GM18498 (cell line): Measurements from ENCODE around the gene C11orf58.

ENCODE experiments used
- ATAC-seq: cut with Tn5 transposase; IDR thresholded peaks from one replicate; pipeline ENCODE4 v1.9.1; 2021; ENCODE audit warnings: mild to moderate bottlenecking, moderate library complexity; ENCODE audit not compliant: unreplicated experiment

Gene C11orf58

DNA sequence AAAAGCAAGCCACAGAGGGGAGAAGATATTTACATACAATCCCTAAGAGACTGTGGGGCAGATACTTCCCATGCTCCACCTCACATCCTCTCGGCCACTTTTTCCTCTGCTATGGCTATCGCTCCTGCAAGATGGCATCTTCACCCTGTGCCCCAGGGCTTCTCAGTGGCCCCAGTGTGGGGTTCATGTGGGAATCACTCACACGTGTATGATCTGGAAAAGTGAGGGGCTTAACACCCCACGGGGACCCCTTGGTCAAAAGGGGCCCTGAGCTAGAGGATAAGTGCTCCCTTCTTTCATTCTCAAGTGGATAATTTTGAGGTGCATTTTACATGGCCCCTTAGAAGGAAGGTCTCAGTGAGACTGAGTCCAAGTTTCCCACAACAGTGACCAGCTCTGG, 28.7 kb downstream of the C11orf58 start:
- ATAC-seq = no peak

DNA sequence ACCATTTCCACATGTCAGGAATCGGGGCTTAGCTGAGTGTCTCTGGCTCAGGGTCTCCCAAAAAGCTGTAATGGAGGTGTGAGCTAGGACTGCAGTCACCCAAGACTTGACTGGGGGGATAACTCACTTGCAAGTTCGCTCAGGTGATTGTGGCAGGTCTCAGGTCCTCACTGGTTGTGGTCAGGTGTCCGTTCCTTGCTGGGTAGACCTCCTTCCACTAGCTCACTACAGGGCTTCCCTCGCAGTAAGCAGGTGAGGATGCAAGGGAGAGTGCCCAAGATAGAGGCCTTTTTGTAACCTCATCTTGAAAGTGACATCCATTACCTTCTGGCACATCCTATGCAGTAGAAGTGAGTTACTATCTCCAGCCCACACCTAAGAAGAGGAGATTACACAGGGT, 29.5 kb downstream of the C11orf58 start:
- no peak for ATAC-seq

DNA sequence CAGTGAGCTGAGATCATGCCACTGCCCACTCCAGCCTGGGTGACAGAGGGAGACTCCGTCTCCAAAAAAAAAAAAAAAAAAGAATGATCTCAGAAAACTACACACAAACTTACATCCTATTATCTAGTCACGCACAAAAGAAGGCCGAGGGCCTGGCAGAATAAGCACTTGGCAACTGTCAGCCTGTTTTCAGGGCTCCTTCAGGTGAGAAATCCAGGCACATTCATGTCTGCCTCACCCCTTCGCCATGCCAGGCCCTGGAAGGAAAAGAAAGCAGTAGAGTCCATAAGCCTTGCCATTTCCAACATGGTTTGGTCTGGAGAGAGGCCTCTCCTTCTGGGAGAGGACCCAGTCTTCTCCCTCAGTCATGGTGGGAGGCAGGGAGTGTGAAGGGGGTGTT, 30.9 kb downstream of the C11orf58 start:
- no peak for ATAC-seq

DNA sequence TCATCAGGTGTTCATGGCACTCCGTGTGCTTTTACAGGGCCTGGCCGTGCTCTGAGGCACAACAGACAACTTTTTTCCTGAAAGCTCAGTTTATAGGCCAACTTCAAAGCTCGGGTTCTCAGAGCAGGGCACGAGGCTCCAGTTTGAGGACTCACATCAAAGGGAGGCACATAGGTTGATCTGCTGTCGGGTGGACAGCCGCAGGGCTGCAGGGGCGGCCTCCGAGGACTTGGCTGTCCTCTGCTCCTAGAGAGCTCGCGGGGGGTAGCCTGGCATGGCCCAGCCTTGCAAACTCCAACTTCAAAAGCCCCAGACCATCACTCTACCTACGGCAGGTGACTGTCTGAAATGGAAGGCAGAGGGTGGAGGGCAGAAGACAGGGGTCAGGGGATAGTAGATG, 31.6 kb downstream of the C11orf58 start:
- no peak for ATAC-seq

DNA sequence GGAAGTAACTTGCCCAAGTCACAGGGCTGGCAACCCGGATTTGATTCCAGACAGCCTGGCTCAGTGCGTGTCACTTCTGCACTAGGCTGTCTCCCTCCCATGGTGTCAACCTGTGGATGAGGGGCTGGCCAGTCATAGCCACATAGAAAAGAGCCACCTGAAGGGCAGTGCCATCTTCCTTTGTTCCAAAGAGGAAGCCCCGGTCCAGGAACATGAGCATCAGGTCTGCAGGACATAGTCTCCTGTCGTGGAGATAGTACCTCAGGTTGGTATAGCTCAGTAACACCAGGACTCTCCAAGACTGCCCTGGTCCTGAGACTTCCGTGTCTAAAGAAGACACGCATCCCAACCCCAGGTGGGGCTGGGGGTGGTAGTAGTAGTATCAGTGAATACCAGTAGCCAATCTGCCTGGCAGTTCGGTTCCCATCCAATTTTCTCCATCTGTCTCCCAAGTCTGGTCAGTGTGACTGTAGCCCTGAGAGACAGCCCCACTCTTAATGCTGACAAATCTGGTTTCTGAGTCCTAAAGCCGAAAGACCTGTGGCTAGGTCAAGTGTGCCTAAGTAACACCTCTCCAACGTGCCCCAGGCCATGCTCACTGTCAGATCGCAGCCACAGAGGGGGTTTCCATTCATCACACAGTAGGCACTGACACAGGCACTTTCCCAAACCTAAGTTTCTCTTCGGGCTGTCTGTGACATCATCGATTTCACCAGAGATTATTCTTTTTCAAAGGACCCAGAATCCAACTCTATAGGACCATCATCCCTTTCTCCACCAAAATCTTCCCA, 33.1 kb downstream of the C11orf58 start:
- no peak for ATAC-seq

DNA sequence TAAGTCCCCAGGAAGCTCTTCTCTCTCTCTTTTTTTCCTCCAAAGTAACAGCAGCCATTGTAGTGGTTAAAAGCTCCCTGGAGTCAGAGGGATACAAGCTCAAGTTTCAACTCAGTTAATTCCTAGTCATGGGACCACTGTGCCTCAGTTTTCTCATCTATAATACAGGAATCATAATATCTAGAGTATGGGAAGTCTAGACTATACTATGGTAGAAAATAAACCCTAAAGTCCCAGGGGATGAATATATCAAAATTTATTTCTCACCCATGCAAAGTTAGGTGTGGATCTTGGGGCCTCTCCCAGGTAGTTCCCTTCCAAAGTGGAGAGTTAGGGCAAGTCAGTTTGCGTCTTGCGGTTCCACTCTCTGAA, 33.7 kb downstream of the C11orf58 start:
- no peak for ATAC-seq

DNA sequence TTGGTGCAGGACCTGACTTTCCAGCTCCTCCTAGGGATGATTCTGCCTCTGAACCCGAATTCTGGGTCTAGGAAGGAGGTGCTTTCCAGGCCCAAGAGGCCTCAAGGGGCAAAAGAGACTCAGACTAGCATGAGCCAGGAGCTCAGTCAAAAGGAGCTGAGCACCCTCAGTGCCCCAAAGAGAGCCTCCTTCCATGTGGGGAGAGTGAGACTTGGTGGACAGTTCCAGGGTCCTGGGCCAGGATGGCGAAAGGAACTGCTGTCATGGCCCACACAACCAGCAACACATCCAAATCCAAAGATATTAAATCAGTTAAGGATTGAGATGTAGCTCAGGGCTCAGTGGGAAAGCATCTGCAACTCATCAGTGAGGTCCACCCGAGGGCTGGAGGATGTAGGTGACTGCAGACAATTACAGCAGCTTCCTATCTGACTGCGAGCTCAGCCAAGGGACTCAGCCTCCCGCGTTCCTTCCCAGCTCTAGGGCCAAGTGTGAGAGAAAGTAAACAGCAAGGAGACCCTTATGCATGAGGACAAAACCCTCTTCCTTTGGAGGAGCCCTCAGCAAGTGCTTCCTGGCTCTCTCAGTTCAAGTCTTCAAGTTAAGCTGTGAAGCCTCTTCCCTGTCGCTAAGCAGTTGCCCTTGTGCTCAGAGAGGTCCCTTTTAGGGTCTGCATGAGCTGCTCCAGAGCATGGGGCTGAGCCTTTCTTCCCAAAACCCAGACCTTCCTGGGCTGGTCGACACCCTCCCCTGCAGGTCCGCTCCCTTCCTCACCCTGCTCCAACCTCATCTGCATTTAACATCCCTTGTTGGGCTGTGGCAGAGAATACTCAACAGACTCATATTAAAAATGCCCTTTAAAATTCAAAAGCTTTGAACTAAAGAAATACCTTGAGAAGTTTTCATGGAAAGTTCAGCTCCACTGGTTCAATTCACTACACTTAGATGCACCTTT, 35.8 kb downstream of the C11orf58 start:
- ATAC-seq = no peak

DNA sequence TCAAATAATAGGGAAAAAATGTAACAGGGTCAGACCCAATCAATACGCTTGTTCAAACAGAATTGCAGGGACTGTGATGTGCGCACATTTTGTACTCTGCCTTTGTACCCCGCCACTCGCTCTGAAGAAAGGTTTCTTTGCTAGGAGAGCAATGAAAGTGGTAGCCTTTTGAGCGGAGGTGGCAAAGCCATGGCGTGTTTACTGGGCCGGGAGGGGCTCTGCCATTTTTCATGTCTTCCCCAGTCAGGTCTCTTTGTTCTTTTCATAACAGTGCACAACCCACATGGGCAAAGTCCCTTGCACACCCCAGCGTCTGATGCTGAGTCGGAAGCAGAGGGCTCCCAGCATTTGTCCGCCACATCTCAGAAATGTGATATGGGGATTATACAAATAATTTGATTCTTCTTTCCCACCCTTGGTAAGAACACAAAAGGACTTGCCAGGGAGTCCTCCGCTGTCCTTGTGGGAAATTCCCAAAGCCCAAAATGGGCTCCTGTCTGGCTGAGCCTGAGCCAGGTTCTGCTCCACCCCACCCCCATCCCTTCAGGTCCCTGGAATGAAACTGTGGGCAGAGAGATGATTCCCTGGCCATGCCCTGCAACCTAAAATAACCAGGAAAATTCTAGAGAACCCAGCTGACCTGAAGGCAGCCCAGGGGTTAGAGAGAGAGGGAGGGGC, 36.6 kb downstream of the C11orf58 start:
- ATAC-seq = no peak

DNA sequence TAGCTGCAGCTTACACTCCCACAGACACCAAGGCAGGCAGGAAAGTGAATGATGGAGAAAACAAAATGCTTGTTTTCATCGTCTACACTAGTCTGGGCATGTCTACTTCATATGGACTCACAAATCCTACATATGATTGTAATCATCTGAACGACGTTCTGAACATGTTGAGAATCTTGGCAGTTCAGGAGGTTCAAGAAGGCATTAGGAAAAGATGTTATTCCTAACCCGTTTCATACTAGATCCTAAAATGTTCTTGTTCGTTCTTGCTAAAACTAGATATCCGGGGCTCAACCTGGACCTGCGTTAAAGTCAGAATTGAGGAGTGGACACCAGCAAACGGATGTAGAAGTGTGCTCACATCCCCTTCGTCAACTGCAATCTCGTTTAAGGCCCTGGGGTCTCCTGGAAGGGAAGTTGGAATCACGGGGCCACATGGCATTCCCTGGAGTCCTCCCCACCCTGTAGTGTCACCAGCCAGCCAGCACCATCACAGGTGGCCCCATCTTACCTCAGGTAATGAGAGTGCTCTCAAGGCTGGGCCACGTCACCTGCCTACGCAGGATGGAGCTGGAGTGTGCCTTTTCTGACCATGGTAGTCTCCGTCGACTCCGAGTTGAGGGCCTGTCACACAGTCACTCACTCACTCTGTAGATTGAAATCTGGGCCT, 37.3 kb downstream of the C11orf58 start:
- ATAC-seq = no peak

DNA sequence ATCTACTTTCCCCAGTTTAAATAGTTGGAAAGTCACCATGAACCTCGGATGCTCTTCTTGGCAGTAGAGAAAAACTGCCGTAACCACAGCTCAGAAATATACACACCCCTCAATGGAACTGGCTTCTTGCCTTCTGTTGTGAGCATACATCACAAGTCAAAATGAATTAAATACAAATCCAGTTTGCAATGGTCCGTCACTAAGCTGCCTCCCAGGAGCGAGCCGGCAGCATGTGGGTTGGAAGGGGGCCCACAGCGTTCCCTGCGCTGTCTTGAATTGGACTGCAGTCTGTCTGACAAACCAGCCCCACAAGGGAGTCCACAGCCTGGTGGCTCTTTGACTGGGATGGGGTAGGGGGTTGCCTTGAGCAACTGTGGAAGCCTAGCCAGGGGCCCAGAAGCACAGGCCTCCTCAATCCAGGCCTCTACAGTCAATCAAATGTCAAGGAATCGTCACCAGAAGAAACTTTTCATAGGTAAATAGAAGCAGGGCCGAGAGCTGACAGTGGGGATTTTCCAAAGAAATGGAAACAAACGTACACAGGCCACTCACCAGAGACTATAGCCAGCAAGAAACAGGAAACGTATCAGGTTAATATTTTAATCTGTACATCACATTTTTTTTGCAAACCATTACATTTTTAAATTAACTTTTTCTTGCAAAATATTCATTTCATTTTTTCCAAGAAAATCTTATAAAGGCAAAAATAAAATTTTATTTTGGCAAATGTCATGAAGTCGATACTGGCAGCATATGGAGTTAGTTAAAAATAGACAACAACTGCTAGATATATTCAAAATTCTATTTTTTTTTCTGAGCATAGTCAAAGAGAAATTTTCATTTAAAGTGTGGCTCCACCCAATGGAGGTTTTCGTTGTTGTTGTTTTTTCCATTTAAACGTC, 38.5 kb downstream of the C11orf58 start:
- ATAC-seq = no peak

DNA sequence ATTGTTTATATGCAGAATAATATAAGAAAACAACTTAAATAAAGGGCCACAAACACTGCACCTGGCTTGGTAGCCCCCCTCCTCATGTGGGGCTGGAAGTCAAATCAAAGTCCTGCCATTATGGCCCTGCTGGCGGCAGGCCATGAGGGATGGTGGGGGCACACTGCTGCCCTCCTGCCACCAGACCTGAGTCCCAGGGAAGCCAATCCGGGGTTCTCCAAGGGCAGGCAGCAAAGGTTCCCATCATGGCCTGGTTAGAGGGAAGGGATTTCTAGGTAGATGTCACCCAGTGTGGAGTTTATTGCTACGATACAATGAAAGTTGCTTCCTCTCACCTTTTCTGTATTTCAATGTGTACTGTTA, 39.1 kb downstream of the C11orf58 start:
- ATAC-seq = no peak

DNA sequence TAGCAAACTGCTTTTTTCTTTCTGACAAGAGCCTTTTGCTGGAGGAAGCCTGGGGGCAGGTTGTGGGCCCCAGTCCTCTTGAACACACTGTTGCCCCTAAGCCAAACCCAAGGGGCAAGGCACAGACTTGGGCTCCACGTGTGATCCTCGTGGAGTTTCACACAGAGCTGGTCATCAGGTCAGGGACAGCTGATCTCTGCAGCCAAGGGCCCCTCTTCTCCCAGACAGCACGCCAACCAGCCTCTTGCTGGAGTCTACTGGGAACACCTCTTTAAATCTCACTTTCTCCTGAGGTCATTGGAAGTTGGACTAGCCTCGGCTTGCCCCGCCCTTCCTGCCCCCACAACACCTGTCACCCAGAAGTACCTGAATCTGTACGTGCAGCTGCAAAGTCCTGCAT, 39.8 kb downstream of the C11orf58 start:
- no peak for ATAC-seq

DNA sequence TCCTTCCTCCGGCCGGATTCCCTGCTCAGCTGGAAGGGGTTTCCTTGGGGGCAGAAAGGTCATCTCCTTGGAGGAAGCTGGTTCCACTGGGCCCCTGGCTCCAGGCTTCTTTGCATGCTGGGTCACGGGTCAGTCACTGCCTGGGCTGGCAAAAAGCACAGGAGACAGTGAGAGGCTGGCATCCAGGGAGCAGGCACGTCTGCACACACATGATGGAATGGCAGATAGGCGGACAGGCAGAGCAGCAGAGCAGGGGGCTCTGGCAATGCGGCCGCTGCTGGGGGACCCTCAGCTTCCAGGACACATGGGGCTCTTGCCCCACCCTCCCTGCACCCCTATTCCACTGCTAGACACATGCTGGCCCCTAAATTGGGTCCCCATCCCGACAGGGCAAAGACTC, 40.4 kb downstream of the C11orf58 start:
- no peak for ATAC-seq

DNA sequence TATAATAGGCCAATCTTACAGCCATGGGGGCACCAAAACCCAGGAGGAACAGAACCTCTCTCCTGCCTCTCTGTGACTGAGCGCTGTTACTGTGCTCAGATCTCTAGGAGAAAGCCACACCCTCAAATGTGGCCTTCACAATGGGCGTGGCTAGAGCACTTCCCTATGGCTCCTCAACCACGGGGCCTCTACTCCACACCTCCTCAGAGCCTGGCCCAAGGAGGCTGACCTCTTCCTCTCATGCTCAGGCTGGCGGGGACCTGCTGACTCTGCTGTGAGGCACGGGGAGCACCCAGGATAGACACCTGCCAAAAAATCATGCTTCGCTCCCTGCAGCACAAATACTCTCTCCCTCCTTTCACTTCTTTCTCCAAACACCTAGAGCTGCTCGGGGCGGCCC, 41.0 kb downstream of the C11orf58 start:
- ATAC-seq = no peak

DNA sequence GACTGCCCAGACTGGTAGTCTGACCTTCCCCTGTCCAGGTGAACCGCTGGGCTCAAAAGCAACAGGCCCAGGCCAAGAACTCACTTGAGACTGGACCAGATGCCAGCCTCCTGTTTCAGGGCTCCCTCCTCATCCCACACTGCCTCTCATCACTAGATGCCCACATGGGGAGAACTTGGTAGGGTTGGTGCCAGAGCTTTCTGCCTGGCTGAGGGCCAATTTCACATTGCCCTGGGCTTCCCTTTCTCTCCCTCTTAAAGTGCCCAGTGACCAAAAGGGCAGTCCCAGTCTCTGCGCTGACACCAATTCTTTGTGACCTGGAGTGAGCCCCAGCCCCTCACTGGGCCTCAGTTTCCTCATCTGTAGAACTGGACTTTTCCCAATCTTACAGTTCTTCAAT, 41.7 kb downstream of the C11orf58 start:
- no peak for ATAC-seq

DNA sequence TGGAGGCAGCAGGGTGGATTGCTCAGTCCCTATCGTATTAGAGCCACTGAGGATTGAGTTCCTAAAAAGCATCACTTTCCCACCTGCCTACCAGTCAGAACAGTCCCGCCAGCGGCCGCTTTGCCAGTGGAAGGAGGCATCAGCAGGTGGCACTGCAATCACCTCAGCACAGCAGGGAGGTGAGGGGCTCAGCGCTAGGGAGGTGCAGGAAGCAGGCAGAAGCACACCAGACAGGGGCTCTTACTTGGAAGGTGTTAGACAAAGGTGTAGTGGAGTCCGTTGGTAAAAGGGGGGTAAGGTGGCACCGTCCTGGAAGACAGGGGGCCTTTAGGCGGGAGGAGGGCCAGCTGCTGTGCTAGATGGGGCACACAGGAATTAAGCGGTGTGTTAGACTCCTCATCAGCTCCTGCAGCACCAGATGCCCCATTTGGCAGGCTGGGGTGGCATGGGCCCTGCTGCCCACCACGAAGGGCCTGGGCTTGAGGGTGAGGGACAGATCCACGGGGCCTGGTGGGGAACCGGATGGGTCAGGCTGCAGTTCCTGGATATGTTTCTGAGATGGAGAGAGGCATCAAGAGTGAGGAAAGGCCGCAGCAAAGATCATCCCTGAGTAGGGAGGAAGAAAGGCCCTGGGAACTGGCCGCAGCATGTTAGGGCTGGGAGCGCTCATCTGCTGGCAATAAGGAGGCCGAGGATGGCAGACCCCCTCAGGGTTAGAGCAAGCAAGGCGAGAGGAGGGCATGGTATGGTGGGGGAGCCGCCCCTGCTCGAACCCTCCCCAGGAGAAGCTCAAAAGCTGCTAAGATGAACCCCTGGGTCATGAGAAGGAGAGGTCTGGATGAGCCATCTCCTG, 42.5 kb downstream of the C11orf58 start:
- ATAC-seq = no peak

DNA sequence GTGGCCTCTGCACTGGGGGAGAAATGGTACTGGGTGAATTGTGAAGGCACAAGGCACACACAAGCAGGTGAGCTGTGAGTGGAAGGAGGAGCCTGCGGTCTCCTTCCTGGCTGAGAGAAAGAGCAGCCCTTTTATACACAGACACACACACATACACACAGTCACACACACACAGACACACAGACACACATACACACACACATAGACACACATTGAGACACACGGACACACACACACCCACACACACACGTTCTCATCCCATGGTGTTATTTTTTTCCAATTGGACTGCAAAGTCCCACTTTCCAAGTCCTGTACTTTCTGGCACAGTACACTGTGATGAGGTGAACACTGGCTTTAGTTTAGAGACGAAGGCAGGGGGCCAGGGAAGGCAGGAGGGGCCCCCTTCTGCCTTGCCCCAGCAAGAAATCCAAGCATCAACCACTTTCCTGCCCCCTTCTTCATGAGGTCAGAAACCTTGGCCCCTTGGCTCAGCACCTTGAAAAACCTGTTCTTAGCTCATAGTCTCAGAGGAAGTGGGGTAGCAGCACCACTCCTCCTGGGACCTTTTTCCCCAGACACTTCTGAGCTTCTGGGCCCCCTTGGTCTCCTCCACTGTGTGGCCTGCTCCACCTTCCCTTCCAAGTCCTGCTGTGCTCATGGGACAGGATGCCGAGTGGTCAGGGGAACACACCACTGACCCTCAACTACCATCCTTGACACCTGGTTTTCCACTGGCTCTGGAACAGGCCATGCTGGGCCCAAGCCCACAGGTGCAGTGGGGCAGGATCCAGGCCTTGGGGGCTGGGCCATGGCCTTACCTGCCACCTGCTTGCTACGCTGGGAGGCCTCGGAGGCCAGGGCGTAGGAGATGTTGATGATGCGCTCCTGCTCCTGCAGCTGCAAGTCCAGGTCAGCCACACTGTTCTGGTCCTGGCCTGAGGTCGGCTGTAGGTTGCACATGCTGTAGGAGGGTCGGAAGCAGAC, 43.8 kb downstream of the C11orf58 start:
- no peak for ATAC-seq

DNA sequence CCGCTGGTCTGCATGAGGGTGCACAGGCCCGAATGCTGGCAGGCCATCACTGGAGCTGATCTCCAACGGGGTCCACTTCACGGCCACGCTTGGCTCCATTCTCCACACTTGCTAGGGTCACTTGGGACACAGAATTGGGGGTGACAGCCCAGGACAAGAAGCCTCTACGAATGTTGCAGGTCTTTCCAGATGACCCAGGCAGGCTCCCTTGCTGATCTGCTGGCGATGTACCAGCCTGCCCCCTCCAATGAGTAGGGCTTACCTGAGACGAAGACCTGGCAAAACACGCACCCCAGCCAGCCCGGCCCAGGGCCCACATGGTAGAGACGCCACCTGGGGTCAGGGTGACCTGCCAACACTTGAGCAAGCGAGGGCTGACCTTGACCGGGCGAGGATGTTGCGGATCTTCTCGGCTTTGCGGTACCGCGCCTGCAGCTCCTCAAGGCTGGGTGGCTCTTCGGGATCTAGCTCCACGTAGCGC, 44.9 kb downstream of the C11orf58 start:
- ATAC-seq = no peak
